Measurements from ENCODE around the gene PACS2.
A peak's percentile ranks its signal among the peaks of the same experiment; 100 is the strongest.

DNA sequence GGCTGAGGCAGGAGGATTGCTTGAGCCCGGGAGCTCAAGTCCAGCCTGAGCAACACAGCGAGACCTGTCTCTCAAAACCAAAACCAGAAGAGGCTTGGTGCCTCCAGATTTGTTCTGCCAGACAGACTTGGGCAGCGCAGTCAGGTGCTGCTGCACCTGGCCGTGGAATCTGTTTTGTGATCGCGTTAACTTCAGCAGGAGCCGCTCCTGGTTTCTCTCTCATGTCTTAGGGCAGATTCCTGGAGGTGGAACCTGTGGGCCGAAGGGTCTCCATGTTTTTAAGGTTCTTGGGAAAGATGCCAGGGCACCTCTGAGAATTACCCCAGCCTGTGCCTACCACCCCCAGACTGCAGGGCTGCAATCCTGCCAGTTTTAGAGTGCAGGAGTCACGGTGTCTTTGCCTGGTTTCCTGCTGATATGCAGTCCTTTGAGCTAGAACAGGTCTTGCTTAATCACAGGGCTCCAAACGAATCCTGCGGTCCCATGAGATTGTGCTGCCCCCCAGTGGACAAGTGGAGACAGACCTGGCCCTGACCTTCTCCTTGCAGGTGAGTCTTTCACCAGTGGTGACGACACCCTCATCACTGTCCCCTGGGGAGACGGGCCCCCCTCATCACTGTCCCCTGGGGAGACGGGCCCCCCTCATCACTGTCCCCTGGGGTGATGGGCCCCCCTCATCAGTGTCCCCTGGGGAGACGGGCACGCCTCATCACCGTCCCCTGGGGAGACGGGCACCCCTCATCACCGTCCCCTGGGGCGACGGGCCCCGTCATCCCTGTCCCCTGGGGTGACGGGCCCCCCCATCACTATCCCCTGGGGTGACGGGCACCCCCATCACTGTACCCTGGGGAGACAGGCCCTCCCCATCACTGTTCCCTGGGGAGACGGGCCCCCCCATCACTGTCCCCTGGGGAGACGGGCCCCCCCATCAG lies 37.6 kb downstream of the PACS2 start:
- no peak for TF ChIP-seq POLR2A (IDR thresholded peaks at IDR 0.05)
- TF ChIP-seq, protein P1, sequence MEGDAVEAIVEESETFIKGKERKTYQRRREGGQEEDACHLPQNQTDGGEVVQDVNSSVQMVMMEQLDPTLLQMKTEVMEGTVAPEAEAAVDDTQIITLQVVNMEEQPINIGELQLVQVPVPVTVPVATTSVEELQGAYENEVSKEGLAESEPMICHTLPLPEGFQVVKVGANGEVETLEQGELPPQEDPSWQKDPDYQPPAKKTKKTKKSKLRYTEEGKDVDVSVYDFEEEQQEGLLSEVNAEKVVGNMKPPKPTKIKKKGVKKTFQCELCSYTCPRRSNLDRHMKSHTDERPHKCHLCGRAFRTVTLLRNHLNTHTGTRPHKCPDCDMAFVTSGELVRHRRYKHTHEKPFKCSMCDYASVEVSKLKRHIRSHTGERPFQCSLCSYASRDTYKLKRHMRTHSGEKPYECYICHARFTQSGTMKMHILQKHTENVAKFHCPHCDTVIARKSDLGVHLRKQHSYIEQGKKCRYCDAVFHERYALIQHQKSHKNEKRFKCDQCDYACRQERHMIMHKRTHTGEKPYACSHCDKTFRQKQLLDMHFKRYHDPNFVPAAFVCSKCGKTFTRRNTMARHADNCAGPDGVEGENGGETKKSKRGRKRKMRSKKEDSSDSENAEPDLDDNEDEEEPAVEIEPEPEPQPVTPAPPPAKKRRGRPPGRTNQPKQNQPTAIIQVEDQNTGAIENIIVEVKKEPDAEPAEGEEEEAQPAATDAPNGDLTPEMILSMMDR (IDR thresholded peaks at IDR 0.05) = peak; percentile 56 to 85 (median 71)

Data from testis (tissue), 2 donors.